ENCODE results near the gene LOC128125822.
"Not testable (repeated sequence)": the region's sequence is repeated elsewhere in the genome, so short reads cannot be mapped to it uniquely, and the experiment has no call there.

LOC128125822 gene

GRCh38 chr6:63574554-63574900, 2.2 kb downstream of the LOC128125822 start:
- intact Hi-C loops (cut with micrococcal nuclease), result loop anchor here (1.0 kb wide), 2 partner anchors 24 to 190 kb away; no protein-coding TSS in a partner anchor
- H3K27ac Mint-ChIP-seq, result peak overlapping the region; percentile 96
- POLR2A ChIA-PET, result no interaction called here
- H3K4me1 Mint-ChIP-seq (ENCODE audit: low read depth), result peaks cover 34% of the 10 kb centered on the region
- no peaks in the 10 kb centered on the region for H3K9me3 Mint-ChIP-seq
- peak overlapping the region; percentile 95 for H3K4me3 Mint-ChIP-seq
- no peak for DNase-seq
- H3K27me3 Mint-ChIP-seq, result no peaks in the 10 kb centered on the region
- CTCF ChIA-PET, result interaction anchor here (0.7 to 2.5 kb wide), 11 partner anchors 8 to 221 kb away, joined by 3 to 24 read pairs (median 7); partner anchors contain the start of gene PHF3
- H3K36me3 Mint-ChIP-seq, result peaks cover 24% of the 10 kb centered on the region

GRCh38 chr6:63576147-63576772, 4.0 kb downstream of the LOC128125822 start:
- H3K9me3 Mint-ChIP-seq, result no peaks in the 10 kb centered on the region
- ChIA-PET POLR2A (no interaction called here), CTCF (interaction anchor here (1.3 kb wide), 1 partner anchor 22 kb away, joined by 5 read pairs; no protein-coding TSS in a partner anchor)

GRCh38 chr6:63576985-63577712, 4.9 kb downstream of the LOC128125822 start:
- CTCF ChIA-PET, result interaction anchor here (1.3 kb wide), 1 partner anchor 21 kb away, joined by 5 read pairs; no protein-coding TSS in a partner anchor
- POLR2A ChIA-PET, result no interaction called here
- Mint-ChIP-seq H3K27me3 (no peaks in the 10 kb centered on the region), H3K9me3 (no peaks in the 10 kb centered on the region), H3K27ac (no peak overlapping the region), H3K4me1 (ENCODE audit: low read depth) (peaks cover 27% of the 10 kb centered on the region), H3K36me3 (peaks cover 41% of the 10 kb centered on the region), H3K4me3 (no peak overlapping the region)
- intact Hi-C loops (cut with micrococcal nuclease), result no loop called here
- no peak for DNase-seq

More at GRCh38 chr6:63576147-63576772, 4.0 kb downstream of the LOC128125822 start:
- Mint-ChIP-seq H3K27ac (no peak overlapping the region), H3K36me3 (peaks cover 39% of the 10 kb centered on the region), H3K4me3 (no peak overlapping the region), H3K4me1 (ENCODE audit: low read depth) (peaks cover 33% of the 10 kb centered on the region), H3K27me3 (no peaks in the 10 kb centered on the region)
- intact Hi-C loops (cut with micrococcal nuclease), result no loop called here
- no peak for DNase-seq

GRCh38 chr6:63578757-63579156, 6.5 kb downstream of the LOC128125822 start:
- Mint-ChIP-seq H3K4me3 (no peak overlapping the region), H3K36me3 (peaks cover 43% of the 10 kb centered on the region), H3K9me3 (no peaks in the 10 kb centered on the region), H3K27me3 (no peaks in the 10 kb centered on the region), H3K27ac (no peak overlapping the region), H3K4me1 (ENCODE audit: low read depth) (peaks cover 27% of the 10 kb centered on the region)
- no peak for DNase-seq
- intact Hi-C loops (cut with micrococcal nuclease), result no loop called here
- ChIA-PET CTCF (no interaction called here), POLR2A (no interaction called here)

- POLR2A ChIA-PET, result no interaction called here
- intact Hi-C loops (cut with micrococcal nuclease), result no loop called here
- peaks cover 39% of the 10 kb centered on the region for H3K36me3 Mint-ChIP-seq
- H3K4me3 Mint-ChIP-seq, result no peak overlapping the region
- no peak overlapping the region for H3K27ac Mint-ChIP-seq
- no peaks in the 10 kb centered on the region for H3K9me3 Mint-ChIP-seq
- DNase-seq, result no peak
- no peaks in the 10 kb centered on the region for H3K27me3 Mint-ChIP-seq
- H3K4me1 Mint-ChIP-seq (ENCODE audit: low read depth), result peaks cover 17% of the 10 kb centered on the region
- CTCF ChIA-PET, result no interaction called here
These were observed 7.8 kb downstream of the LOC128125822 start for GRCh38 chr6:63579937-63580703.

- H3K4me1 Mint-ChIP-seq (ENCODE audit: low read depth), result peaks cover 12% of the 10 kb centered on the region
- H3K27ac Mint-ChIP-seq, result no peak overlapping the region
- no peak overlapping the region for H3K4me3 Mint-ChIP-seq
- CTCF ChIA-PET, result no interaction called here
- POLR2A ChIA-PET, result no interaction called here
- H3K36me3 Mint-ChIP-seq, result peaks cover 39% of the 10 kb centered on the region
- DNase-seq, result no peak
- H3K9me3 Mint-ChIP-seq, result no peaks in the 10 kb centered on the region
- intact Hi-C loops (cut with micrococcal nuclease), result no loop called here
- H3K27me3 Mint-ChIP-seq, result no peaks in the 10 kb centered on the region
These were observed 8.4 kb downstream of the LOC128125822 start for GRCh38 chr6:63580704-63580961.

- Mint-ChIP-seq H3K27ac (no peak overlapping the region), H3K9me3 (no peaks in the 10 kb centered on the region), H3K4me1 (ENCODE audit: low read depth) (peaks cover 7% of the 10 kb centered on the region), H3K27me3 (no peaks in the 10 kb centered on the region), H3K4me3 (no peak overlapping the region), H3K36me3 (peaks cover 34% of the 10 kb centered on the region)
- ChIA-PET POLR2A (no interaction called here), CTCF (interaction anchor here (1.0 kb wide), 1 partner anchor 17 kb away, joined by 3 read pairs; no protein-coding TSS in a partner anchor)
- no peak for DNase-seq
- intact Hi-C loops (cut with micrococcal nuclease), result no loop called here
These were observed 9.2 kb downstream of the LOC128125822 start for GRCh38 chr6:63581355-63582013.

GRCh38 chr6:63582579-63583231, 10.4 kb downstream of the LOC128125822 start:
- intact Hi-C loops (cut with micrococcal nuclease), result no loop called here
- no peak overlapping the region for H3K4me3 Mint-ChIP-seq
- H3K36me3 Mint-ChIP-seq, result peaks cover 24% of the 10 kb centered on the region
- no peak for DNase-seq
- H3K27ac Mint-ChIP-seq, result no peak overlapping the region
- no peaks in the 10 kb centered on the region for H3K4me1 Mint-ChIP-seq (ENCODE audit: low read depth)
- no peaks in the 10 kb centered on the region for H3K9me3 Mint-ChIP-seq
- ChIA-PET POLR2A (no interaction called here), CTCF (interaction anchor here (1.9 to 2.2 kb wide), 2 partner anchors 9 to 15 kb away, joined by 7 to 8 read pairs; no protein-coding TSS in a partner anchor)
- H3K27me3 Mint-ChIP-seq, result no peaks in the 10 kb centered on the region

- POLR2A ChIA-PET, result no interaction called here
- CTCF ChIA-PET, result interaction anchor here (0.8 to 2.2 kb wide), 3 partner anchors 10 to 180 kb away, joined by 3 to 8 read pairs (median 5); no protein-coding TSS in a partner anchor
- Mint-ChIP-seq H3K27me3 (no peaks in the 10 kb centered on the region), H3K4me1 (ENCODE audit: low read depth) (no peaks in the 10 kb centered on the region), H3K27ac (no peak overlapping the region), H3K4me3 (no peak overlapping the region), H3K36me3 (peaks cover 22% of the 10 kb centered on the region), H3K9me3 (no peaks in the 10 kb centered on the region)
- intact Hi-C loops (cut with micrococcal nuclease), result no loop called here
- DNase-seq, result no peak
These were observed 11.8 kb downstream of the LOC128125822 start for GRCh38 chr6:63584125-63584514.

GRCh38 chr6:63584566-63584965, 12.3 kb downstream of the LOC128125822 start:
- intact Hi-C loops (cut with micrococcal nuclease), result no loop called here
- ChIA-PET POLR2A (no interaction called here), CTCF (interaction anchor here (0.8 to 2.2 kb wide), 3 partner anchors 10 to 180 kb away, joined by 3 to 8 read pairs (median 5); no protein-coding TSS in a partner anchor)
- no peak overlapping the region for H3K27ac Mint-ChIP-seq
- H3K4me3 Mint-ChIP-seq, result no peak overlapping the region
- no peaks in the 10 kb centered on the region for H3K27me3 Mint-ChIP-seq
- DNase-seq, result no peak
- H3K4me1 Mint-ChIP-seq (ENCODE audit: low read depth), result no peaks in the 10 kb centered on the region
- no peaks in the 10 kb centered on the region for H3K9me3 Mint-ChIP-seq
- peaks cover 22% of the 10 kb centered on the region for H3K36me3 Mint-ChIP-seq

- H3K9me3 Mint-ChIP-seq; H3K4me3 Mint-ChIP-seq; H3K27me3 Mint-ChIP-seq; CTCF ChIA-PET; POLR2A ChIA-PET; H3K4me1 Mint-ChIP-seq (ENCODE audit: low read depth); intact Hi-C loops (cut with micrococcal nuclease); H3K27ac Mint-ChIP-seq; DNase-seq: not testable (repeated sequence)
- peaks cover 11% of the 10 kb centered on the region for H3K36me3 Mint-ChIP-seq
These were observed 13.4 kb downstream of the LOC128125822 start for GRCh38 chr6:63585652-63586051.

Data from activated CD4-positive, alpha-beta memory T cell treated with anti-CD3 and anti-CD28 coated beads for 36 hours (primary cell).